GM19025 (cell line): ENCODE measurements around the gene GARNL3.

Experiments
- ATAC-seq: cut with Tn5 transposase; IDR thresholded peaks from one replicate; pipeline ENCODE4 v1.9.1; 2021; ENCODE audit warnings: mild to moderate bottlenecking, low read depth, moderate library complexity; ENCODE audit not compliant: unreplicated experiment

The GARNL3 gene

GRCh38 chr9:127346584-127346983, 82.0 kb downstream of the GARNL3 start:
- no peak for ATAC-seq

GRCh38 chr9:127347831-127348776, 83.5 kb downstream of the GARNL3 start:
- ATAC-seq = no peak

- ATAC-seq = no peak
Measured at GRCh38 chr9:127349483-127350113, 85.0 kb downstream of the GARNL3 start.

GRCh38 chr9:127351182-127352166, 86.9 kb downstream of the GARNL3 start:
- no peak for ATAC-seq

GRCh38 chr9:127353882-127354281, 89.3 kb downstream of the GARNL3 start:
- ATAC-seq = no peak

GRCh38 chr9:127356906-127357305, 92.3 kb downstream of the GARNL3 start:
- ATAC-seq = no peak

GRCh38 chr9:127358023-127358535, 93.5 kb downstream of the GARNL3 start:
- ATAC-seq = no peak

- no peak for ATAC-seq
Measured at GRCh38 chr9:127358770-127359169, 94.2 kb downstream of the GARNL3 start.

- no peak for ATAC-seq
Measured at GRCh38 chr9:127360250-127360649, 95.7 kb downstream of the GARNL3 start.

- no peak for ATAC-seq
Measured at GRCh38 chr9:127360829-127361228, 96.3 kb downstream of the GARNL3 start.

- no peak for ATAC-seq
Measured at GRCh38 chr9:127361561-127361960, 97.0 kb downstream of the GARNL3 start.

GRCh38 chr9:127362829-127363228, 98.3 kb downstream of the GARNL3 start:
- ATAC-seq = no peak

- no peak for ATAC-seq
Measured at GRCh38 chr9:127365461-127365860, 100.9 kb downstream of the GARNL3 start.

GRCh38 chr9:127366594-127366993, 102.0 kb downstream of the GARNL3 start:
- ATAC-seq = no peak

- no peak for ATAC-seq
Measured at GRCh38 chr9:127368852-127369402, 104.4 kb downstream of the GARNL3 start.

GRCh38 chr9:127369428-127369827, 104.9 kb downstream of the GARNL3 start:
- ATAC-seq = no peak

GRCh38 chr9:127370147-127370579, 105.6 kb downstream of the GARNL3 start:
- ATAC-seq = no peak

- ATAC-seq = no peak
Measured at GRCh38 chr9:127370672-127371648, 106.4 kb downstream of the GARNL3 start.

GRCh38 chr9:127380479-127380878, 115.9 kb downstream of the GARNL3 start:
- ATAC-seq = no peak
